Activated CD4-positive, alpha-beta T cell treated with anti-CD3 and anti-CD28 coated beads for 48 hours (primary cell): ENCODE measurements around the gene ZNF385C.
"Not testable (repeated sequence)": the region's sequence is repeated elsewhere in the genome, so short reads cannot be mapped to it uniquely, and the experiment has no call there.

Experiments
- DNase-seq: peaks from one replicate; pipeline ENCODE4 v3.0.0-alpha.2; 2020

ZNF385C gene

GRCh38 chr17:42097691-42098631 is at the start of gene ZNF385C:
Gene ZNF385C (minus strand): TSS chr17:42098473. CDS start chr17:42063056, 35,417 bp downstream.
- peak; percentile 50 for DNase-seq

- DNase-seq, result no peak
Observed at GRCh38 chr17:42146911-42147607, 48.8 kb upstream of the ZNF385C start.

- not testable (repeated sequence) for DNase-seq
Observed at GRCh38 chr17:42143138-42143537, 44.9 kb upstream of the ZNF385C start.

- no peak for DNase-seq
Observed at GRCh38 chr17:42142371-42142896, 44.2 kb upstream of the ZNF385C start.

GRCh38 chr17:42141382-42141781 is 43.1 kb upstream of the ZNF385C start:
- no peak for DNase-seq

- DNase-seq, result not testable (repeated sequence)
Observed at GRCh38 chr17:42140690-42141089, 42.4 kb upstream of the ZNF385C start.

- no peak for DNase-seq
Observed at GRCh38 chr17:42138749-42139492, 40.6 kb upstream of the ZNF385C start.

- no peak for DNase-seq
Observed at GRCh38 chr17:42136654-42137051, 38.4 kb upstream of the ZNF385C start.

GRCh38 chr17:42135664-42136653 is 37.7 kb upstream of the ZNF385C start:
- DNase-seq, result no peak

GRCh38 chr17:42135151-42135550 is 36.9 kb upstream of the ZNF385C start:
- no peak for DNase-seq

GRCh38 chr17:42133461-42134041 is 35.3 kb upstream of the ZNF385C start:
- DNase-seq, result peak; percentile 42

- peak; percentile 64 for DNase-seq
Observed at GRCh38 chr17:42132941-42133340, 34.7 kb upstream of the ZNF385C start.

GRCh38 chr17:42131981-42132432 is 33.7 kb upstream of the ZNF385C start:
- DNase-seq, result no peak

- DNase-seq, result no peak
Observed at GRCh38 chr17:42131232-42131631, 33.0 kb upstream of the ZNF385C start.

GRCh38 chr17:42130310-42130936 is 32.1 kb upstream of the ZNF385C start:
- no peak for DNase-seq

- DNase-seq, result no peak
Observed at GRCh38 chr17:42129109-42129837, 31.0 kb upstream of the ZNF385C start.

GRCh38 chr17:42127414-42127813 is 29.1 kb upstream of the ZNF385C start:
- no peak for DNase-seq

- DNase-seq, result no peak
Observed at GRCh38 chr17:42126836-42127235, 28.6 kb upstream of the ZNF385C start.

GRCh38 chr17:42125565-42125964 is 27.3 kb upstream of the ZNF385C start:
- no peak for DNase-seq

GRCh38 chr17:42124256-42124655 is 26.0 kb upstream of the ZNF385C start:
- no peak for DNase-seq
